HepG2 (cell line): ENCODE results near the gene SUSD3. TPM values are rescaled to one million over a fixed set of nuclear protein-coding genes. Genes with fewer than 3 reads are reported as not detected.

ENCODE experiments used
- ATM ChIP-seq: fragments of 450-650 bp; IDR thresholded peaks from 2 replicates; pipeline ENCODE4 v1.7.1; 2017; ENCODE audit warnings: mild to moderate bottlenecking, borderline replicate concordance
- CHCHD3 ChIP-seq: sonication (generic); formaldehyde crosslinking; IDR thresholded peaks from 2 replicates; pipeline ENCODE4 v1.8.0; 2022; ENCODE audit warnings: mild to moderate bottlenecking, missing genetic modification reagents, moderate library complexity
- DNMT3B ChIP-seq: conservative IDR thresholded peaks from 2 replicates; pipeline ENCODE4 v1.6.1; 2016; ENCODE audit warnings: missing biosample characterization, control low read depth
- DR1 ChIP-seq: sonication (generic); formaldehyde crosslinking; IDR thresholded peaks from 2 replicates; pipeline ENCODE4 v1.8.0; 2021; ENCODE audit warnings: mild to moderate bottlenecking, missing genetic modification reagents, inconsistent platforms
- ELF3 ChIP-seq: IDR thresholded peaks from 2 replicates; pipeline ENCODE4 v1.6.1; 2016; ENCODE audit warnings: missing genetic modification reagents, missing compliant biosample characterization
- FOXK2 ChIP-seq: fragments of 450-650 bp; IDR thresholded peaks from 2 replicates; pipeline ENCODE4 v1.6.1; 2016
- HIC2 ChIP-seq: sonication (generic); formaldehyde crosslinking; IDR thresholded peaks from 2 replicates; pipeline ENCODE4 v1.9.0; 2022; ENCODE audit warnings: low read depth, missing genetic modification reagents
- HMG20A ChIP-seq: IDR thresholded peaks from 2 replicates; pipeline ENCODE4 v1.6.1; 2016; ENCODE audit warnings: borderline replicate concordance
- HOXD1 ChIP-seq: sonication (generic); formaldehyde crosslinking; IDR thresholded peaks from 2 replicates; pipeline ENCODE4 v1.5.0; 2020; ENCODE audit warnings: missing genetic modification reagents
- LBX2 ChIP-seq: sonication (generic); formaldehyde crosslinking; IDR thresholded peaks from 2 replicates; pipeline ENCODE4 v1.5.0; 2020; ENCODE audit warnings: missing genetic modification reagents, mild to moderate bottlenecking, borderline replicate concordance
- MLXIP ChIP-seq: sonication (generic); formaldehyde crosslinking; IDR thresholded peaks from 2 replicates; pipeline ENCODE4 v1.9.0; 2021; ENCODE audit warnings: missing genetic modification reagents, borderline replicate concordance
- MXI1 ChIP-seq: IDR thresholded peaks from 3 replicates; pipeline ENCODE4 v1.6.1; 2012; ENCODE audit warnings: low read depth, low read length, inconsistent platforms, borderline replicate concordance
- NBN ChIP-seq: fragments of 450-650 bp; conservative IDR thresholded peaks from 2 replicates; pipeline ENCODE4 v1.6.1; 2017
- NR2C2 ChIP-seq: sonication (generic); formaldehyde crosslinking; IDR thresholded peaks from 2 replicates; pipeline ENCODE4 v1.4.0; 2020; ENCODE audit warnings: missing genetic modification reagents, mild to moderate bottlenecking, moderate library complexity, borderline replicate concordance
- RFX5 ChIP-seq: IDR thresholded peaks from 2 replicates; pipeline ENCODE4 v1.6.1; 2011; ENCODE audit warnings: low read depth, low read length, improper control_type of control experiment
- ZFY ChIP-seq: sonication (generic); formaldehyde crosslinking; IDR thresholded peaks from 2 replicates; pipeline ENCODE4 v1.4.0; 2020; ENCODE audit warnings: missing genetic modification reagents
- ZNF160 ChIP-seq: sonication (generic); formaldehyde crosslinking; IDR thresholded peaks from 2 replicates; pipeline ENCODE4 v1.8.0; 2022; ENCODE audit warnings: mild to moderate bottlenecking, inconsistent platforms, missing genetic modification reagents
- ZNF276 ChIP-seq: sonication (generic); formaldehyde crosslinking; IDR thresholded peaks from 2 replicates; pipeline ENCODE4 v1.4.0; 2020; ENCODE audit warnings: mild to moderate bottlenecking, low read depth, missing genetic modification reagents
- ZNF383 ChIP-seq: sonication (generic); formaldehyde crosslinking; IDR thresholded peaks from 2 replicates; pipeline ENCODE4 v1.4.0; 2020; ENCODE audit warnings: missing genetic modification reagents, mild to moderate bottlenecking, borderline replicate concordance
- ZNF547 ChIP-seq: sonication (generic); formaldehyde crosslinking; IDR thresholded peaks from 2 replicates; pipeline ENCODE4 v1.5.1; 2020; ENCODE audit warnings: mild to moderate bottlenecking, missing genetic modification reagents
- ZNF549 ChIP-seq: sonication (generic); formaldehyde crosslinking; IDR thresholded peaks from 2 replicates; pipeline ENCODE4 v1.5.0; 2020; ENCODE audit warnings: missing genetic modification reagents
- ZNF800 ChIP-seq: sonication (generic); formaldehyde crosslinking; IDR thresholded peaks from 2 replicates; pipeline ENCODE4 v1.4.0; 2020; ENCODE audit warnings: missing genetic modification reagents
- polyA plus RNA-seq, 8 experiments: library from polyadenylated mRNA; depleted of rRNA in 3 of 8; stranded (reverse) in 7 of 8; unstranded in 1 of 8; fragments of >200 nt; fragmentation: Illumina TruSeq in 4 of 8; extraction: Trizol in 4 of 8; gene quantifications; 2 replicates each; pipeline versions ENCODE4 v1.2.1 to v1.2.3, GENCODE V29; 2011 to 2016; ENCODE audit warnings: low read depth in 4 of 8, missing spikeins in 1 of 8, mixed read lengths in 1 of 8; ENCODE audit not compliant: insufficient read depth in 1 of 8
- total RNA-seq, 5 experiments: library from RNA; depleted of rRNA; stranded (reverse); fragments of >200 nt; fragmentation: Illumina TruSeq; extraction: Trizol; gene quantifications; 2 replicates each; pipeline ENCODE4 v1.2.3, GENCODE V29; 2016; ENCODE audit warnings: low read depth in 1 of 5

The SUSD3 gene
- total and polyA plus RNA-seq, 2 of the 13 experiments (the other 11 are each of a cell fraction or from before 2014, with no cell fraction given): 7.0 to 9.1 TPM

- TF ChIP-seq LBX2 (CRISPR knock-in tag): no peak
- no peak for TF ChIP-seq MLXIP (CRISPR knock-in tag)
- TF ChIP-seq NR2C2 (CRISPR knock-in tag): no peak
- peak; percentile 22; the same call in 1 of the 2 replicates for TF ChIP-seq ELF3 (CRISPR knock-in tag)
- TF ChIP-seq HOXD1 (CRISPR knock-in tag): no peak
- peak; percentile 37; the same call in 1 of the 2 replicates for TF ChIP-seq DR1
- no peak for TF ChIP-seq NBN
- TF ChIP-seq ZNF276 (CRISPR knock-in tag): no peak
- no peak for TF ChIP-seq ZNF549
- no peak for TF ChIP-seq HMG20A (CRISPR knock-in tag)
- TF ChIP-seq HIC2 (CRISPR knock-in tag): no peak
- peak; percentile 55; the same call in 1 of the 3 replicates for TF ChIP-seq MXI1
- no peak for TF ChIP-seq RFX5
- no peak for TF ChIP-seq ZNF800
- TF ChIP-seq ZNF383 (CRISPR knock-in tag): no peak
- no peak for TF ChIP-seq CHCHD3 (CRISPR knock-in tag)
- TF ChIP-seq ZFY (CRISPR knock-in tag): peak; percentile 89
- TF ChIP-seq ATM: no peak
- TF ChIP-seq ZNF547 (CRISPR knock-in tag): no peak; the same call in 1 of the 2 replicates
- no peak for TF ChIP-seq FOXK2
- TF ChIP-seq DNMT3B (CRISPR knock-in tag): no peak
- TF ChIP-seq ZNF160: no peak
Measured at GRCh38 chr9:93096131-93096802, 37.8 kb downstream of the SUSD3 start, which contains the start of gene CARD19 (continued).
